Measurements from ENCODE around the gene TMEM62.

DNA sequence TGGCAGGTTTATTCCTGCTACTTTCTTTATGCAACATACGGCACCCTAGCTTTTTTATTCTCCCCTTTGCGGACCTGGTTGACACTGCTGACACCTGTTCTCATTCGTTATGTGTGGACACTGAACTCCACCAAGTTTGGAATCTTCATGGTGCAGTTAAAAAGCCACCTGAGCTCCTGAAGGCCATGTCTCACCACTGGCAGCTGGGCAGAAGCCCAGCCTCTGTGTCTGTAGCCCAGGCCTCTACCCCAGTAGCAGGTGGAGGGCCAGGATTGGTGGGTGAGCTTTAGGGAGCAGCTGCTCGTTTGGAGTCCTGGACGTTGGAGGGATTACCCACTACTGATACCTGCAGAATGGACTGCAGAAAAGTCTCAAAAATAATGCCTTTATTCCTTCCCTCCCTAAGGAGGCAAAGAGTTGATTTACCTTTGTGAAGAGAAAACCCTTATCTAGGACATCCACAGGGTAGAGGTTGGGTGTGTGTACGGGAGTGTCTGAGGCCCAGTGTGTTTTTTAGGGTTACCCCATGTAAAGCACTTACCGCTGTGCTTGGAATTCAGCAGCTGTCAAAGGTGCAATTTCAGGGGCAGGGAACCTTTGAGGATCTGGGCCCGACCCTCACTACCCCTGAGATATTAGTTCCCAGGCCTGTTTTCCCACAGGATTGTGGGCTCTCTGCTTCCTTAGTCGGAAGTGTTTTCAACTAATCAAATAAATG is 51.2 kb downstream of the TMEM62 start:
- TF ChIP-seq, protein P1, sequence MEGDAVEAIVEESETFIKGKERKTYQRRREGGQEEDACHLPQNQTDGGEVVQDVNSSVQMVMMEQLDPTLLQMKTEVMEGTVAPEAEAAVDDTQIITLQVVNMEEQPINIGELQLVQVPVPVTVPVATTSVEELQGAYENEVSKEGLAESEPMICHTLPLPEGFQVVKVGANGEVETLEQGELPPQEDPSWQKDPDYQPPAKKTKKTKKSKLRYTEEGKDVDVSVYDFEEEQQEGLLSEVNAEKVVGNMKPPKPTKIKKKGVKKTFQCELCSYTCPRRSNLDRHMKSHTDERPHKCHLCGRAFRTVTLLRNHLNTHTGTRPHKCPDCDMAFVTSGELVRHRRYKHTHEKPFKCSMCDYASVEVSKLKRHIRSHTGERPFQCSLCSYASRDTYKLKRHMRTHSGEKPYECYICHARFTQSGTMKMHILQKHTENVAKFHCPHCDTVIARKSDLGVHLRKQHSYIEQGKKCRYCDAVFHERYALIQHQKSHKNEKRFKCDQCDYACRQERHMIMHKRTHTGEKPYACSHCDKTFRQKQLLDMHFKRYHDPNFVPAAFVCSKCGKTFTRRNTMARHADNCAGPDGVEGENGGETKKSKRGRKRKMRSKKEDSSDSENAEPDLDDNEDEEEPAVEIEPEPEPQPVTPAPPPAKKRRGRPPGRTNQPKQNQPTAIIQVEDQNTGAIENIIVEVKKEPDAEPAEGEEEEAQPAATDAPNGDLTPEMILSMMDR (conservative IDR thresholded peaks at IDR 0.05): no peak
- TF ChIP-seq EZH2 (IDR thresholded peaks at IDR 0.05; ENCODE audit: low read depth): no peak

Data from PC-9 (cell line).